Measurements from ENCODE around the gene NEGR1.

DNA sequence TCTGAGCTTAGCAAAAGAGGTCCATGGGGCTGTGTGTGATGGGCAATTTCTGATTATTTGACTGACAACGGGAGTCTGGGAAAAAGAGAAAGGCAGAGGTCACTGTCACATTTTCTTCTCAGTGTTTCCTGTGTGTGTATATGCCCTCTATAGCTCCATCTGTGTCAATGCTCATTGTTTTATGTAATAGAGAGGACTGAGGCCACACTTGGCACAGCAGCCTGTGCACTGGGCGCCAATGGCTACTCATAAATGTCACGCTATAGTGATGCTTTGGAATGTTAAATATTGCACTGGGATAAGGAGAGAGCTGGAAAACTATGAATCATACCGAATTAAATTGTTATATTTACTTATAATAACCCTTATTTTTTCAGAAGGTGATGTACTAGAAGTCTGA is 365.4 kb downstream of the NEGR1 start:
- TF ChIP-seq, protein P1, sequence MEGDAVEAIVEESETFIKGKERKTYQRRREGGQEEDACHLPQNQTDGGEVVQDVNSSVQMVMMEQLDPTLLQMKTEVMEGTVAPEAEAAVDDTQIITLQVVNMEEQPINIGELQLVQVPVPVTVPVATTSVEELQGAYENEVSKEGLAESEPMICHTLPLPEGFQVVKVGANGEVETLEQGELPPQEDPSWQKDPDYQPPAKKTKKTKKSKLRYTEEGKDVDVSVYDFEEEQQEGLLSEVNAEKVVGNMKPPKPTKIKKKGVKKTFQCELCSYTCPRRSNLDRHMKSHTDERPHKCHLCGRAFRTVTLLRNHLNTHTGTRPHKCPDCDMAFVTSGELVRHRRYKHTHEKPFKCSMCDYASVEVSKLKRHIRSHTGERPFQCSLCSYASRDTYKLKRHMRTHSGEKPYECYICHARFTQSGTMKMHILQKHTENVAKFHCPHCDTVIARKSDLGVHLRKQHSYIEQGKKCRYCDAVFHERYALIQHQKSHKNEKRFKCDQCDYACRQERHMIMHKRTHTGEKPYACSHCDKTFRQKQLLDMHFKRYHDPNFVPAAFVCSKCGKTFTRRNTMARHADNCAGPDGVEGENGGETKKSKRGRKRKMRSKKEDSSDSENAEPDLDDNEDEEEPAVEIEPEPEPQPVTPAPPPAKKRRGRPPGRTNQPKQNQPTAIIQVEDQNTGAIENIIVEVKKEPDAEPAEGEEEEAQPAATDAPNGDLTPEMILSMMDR (IDR thresholded peaks at IDR 0.05) = no peak
- TF ChIP-seq ZNF232 (CRISPR knock-in tag; IDR thresholded peaks at IDR 0.05) (no peak), NR3C1 (CRISPR knock-in tag; conservative IDR thresholded peaks at IDR 0.05; ENCODE audit: low read depth) (no peak), SOX15 (CRISPR knock-in tag; IDR thresholded peaks at IDR 0.05) (no peak), ZNF671 (CRISPR knock-in tag; IDR thresholded peaks at IDR 0.05) (no peak), RELA (CRISPR knock-in tag; IDR thresholded peaks at IDR 0.05; ENCODE audit: borderline replicate concordance) (no peak), ATF1 (CRISPR knock-in tag; IDR thresholded peaks at IDR 0.05) (no peak)
- TF ChIP-seq, protein P2, sequence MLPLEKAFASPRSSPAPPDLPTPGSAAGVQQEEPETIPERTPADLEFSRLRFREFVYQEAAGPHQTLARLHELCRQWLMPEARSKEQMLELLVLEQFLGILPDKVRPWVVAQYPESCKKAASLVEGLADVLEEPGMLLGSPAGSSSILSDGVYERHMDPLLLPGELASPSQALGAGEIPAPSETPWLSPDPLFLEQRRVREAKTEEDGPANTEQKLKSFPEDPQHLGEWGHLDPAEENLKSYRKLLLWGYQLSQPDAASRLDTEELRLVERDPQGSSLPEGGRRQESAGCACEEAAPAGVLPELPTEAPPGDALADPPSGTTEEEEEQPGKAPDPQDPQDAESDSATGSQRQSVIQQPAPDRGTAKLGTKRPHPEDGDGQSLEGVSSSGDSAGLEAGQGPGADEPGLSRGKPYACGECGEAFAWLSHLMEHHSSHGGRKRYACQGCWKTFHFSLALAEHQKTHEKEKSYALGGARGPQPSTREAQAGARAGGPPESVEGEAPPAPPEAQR (CRISPR knock-in tag; IDR thresholded peaks at IDR 0.05) = no peak
- TF ChIP-seq, protein P3, sequence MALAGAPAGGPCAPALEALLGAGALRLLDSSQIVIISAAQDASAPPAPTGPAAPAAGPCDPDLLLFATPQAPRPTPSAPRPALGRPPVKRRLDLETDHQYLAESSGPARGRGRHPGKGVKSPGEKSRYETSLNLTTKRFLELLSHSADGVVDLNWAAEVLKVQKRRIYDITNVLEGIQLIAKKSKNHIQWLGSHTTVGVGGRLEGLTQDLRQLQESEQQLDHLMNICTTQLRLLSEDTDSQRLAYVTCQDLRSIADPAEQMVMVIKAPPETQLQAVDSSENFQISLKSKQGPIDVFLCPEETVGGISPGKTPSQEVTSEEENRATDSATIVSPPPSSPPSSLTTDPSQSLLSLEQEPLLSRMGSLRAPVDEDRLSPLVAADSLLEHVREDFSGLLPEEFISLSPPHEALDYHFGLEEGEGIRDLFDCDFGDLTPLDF (CRISPR knock-in tag; IDR thresholded peaks at IDR 0.05) = no peak
- TF ChIP-seq, protein P4, sequence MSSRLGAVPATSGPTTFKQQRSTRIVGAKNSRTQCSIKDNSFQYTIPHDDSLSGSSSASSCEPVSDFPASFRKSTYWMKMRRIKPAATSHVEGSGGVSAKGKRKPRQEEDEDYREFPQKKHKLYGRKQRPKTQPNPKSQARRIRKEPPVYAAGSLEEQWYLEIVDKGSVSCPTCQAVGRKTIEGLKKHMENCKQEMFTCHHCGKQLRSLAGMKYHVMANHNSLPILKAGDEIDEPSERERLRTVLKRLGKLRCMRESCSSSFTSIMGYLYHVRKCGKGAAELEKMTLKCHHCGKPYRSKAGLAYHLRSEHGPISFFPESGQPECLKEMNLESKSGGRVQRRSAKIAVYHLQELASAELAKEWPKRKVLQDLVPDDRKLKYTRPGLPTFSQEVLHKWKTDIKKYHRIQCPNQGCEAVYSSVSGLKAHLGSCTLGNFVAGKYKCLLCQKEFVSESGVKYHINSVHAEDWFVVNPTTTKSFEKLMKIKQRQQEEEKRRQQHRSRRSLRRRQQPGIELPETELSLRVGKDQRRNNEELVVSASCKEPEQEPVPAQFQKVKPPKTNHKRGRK (CRISPR knock-in tag; IDR thresholded peaks at IDR 0.05; ENCODE audit: borderline replicate concordance) = no peak
- TF ChIP-seq, protein P5, sequence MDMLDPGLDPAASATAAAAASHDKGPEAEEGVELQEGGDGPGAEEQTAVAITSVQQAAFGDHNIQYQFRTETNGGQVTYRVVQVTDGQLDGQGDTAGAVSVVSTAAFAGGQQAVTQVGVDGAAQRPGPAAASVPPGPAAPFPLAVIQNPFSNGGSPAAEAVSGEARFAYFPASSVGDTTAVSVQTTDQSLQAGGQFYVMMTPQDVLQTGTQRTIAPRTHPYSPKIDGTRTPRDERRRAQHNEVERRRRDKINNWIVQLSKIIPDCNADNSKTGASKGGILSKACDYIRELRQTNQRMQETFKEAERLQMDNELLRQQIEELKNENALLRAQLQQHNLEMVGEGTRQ (CRISPR knock-in tag; IDR thresholded peaks at IDR 0.05) = no peak
- TF ChIP-seq, protein P6, sequence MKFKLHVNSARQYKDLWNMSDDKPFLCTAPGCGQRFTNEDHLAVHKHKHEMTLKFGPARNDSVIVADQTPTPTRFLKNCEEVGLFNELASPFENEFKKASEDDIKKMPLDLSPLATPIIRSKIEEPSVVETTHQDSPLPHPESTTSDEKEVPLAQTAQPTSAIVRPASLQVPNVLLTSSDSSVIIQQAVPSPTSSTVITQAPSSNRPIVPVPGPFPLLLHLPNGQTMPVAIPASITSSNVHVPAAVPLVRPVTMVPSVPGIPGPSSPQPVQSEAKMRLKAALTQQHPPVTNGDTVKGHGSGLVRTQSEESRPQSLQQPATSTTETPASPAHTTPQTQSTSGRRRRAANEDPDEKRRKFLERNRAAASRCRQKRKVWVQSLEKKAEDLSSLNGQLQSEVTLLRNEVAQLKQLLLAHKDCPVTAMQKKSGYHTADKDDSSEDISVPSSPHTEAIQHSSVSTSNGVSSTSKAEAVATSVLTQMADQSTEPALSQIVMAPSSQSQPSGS (CRISPR knock-in tag; IDR thresholded peaks at IDR 0.05; ENCODE audit: borderline replicate concordance, low read depth) = no peak
